Right lobe of liver (tissue), 6 donors: ENCODE results near the gene LASP1. TPM values are rescaled to one million over a fixed set of nuclear protein-coding genes. Genes with fewer than 3 reads are reported as not detected.
A peak's percentile ranks its signal among the peaks of the same experiment; 100 is the strongest.

Experiments
- ATAC-seq, 4 donors: fragments of 200-7000 bp; cut with Tn5 transposase; one replicate each; pipeline ENCODE4 v1.9.1; 2020; ENCODE audit warnings: mild to moderate bottlenecking in 4 of 4, moderate library complexity in 4 of 4
- DNase-seq, 3 donors: peaks; one replicate each; pipeline ENCODE4 v3.0.0-alpha.2; 2020
- H3K27ac ChIP-seq, 3 donors: fragments of 200-600 bp; one replicate each; pipeline ENCODE4 v1.8.0; 2022
- H3K27me3 ChIP-seq, 2 donors: fragments of 200-600 bp; one replicate each; pipeline ENCODE4 v1.8.0; 2022
- H3K36me3 ChIP-seq, 4 donors: fragments of 200-600 bp; sonication (generic) in 1 of 4; one replicate each; pipeline versions ENCODE4 v1.5.1 to v1.8.0; 2017 to 2022; ENCODE audit warnings: control low read depth in 1 of 4
- H3K4me1 ChIP-seq, 4 donors: fragments of 200-600 bp; sonication (generic) in 1 of 4; one replicate each; pipeline versions ENCODE4 v1.5.1 to v1.8.0; 2017 to 2022; ENCODE audit warnings: control low read depth in 1 of 4
- H3K4me3 ChIP-seq, 3 donors: fragments of 200-600 bp; one replicate each; pipeline ENCODE4 v1.8.0; 2022
- H3K9me3 ChIP-seq, 4 donors: fragments of 200-600 bp; sonication (generic) in 1 of 4; one replicate each; pipeline versions ENCODE4 v1.5.1 to v1.8.0; 2017 to 2022; ENCODE audit warnings: control low read depth in 1 of 4
- CTCF ChIP-seq, 4 donors: fragments of 200-600 bp in 3 of 4; fragments of 450-650 bp in 1 of 4; IDR thresholded peaks; one replicate each; pipeline versions ENCODE4 v1.5.1 to v1.8.0; 2016 to 2022; ENCODE audit warnings: antibody characterized with exemption in 4 of 4, mild to moderate bottlenecking in 2 of 4
- POLR2A ChIP-seq: fragments of 450-650 bp; IDR thresholded peaks from one replicate; pipeline ENCODE4 v1.6.1; 2017; ENCODE audit warnings: antibody characterized with exemption, mild to moderate bottlenecking
- WGBS: methylation state at CpG from one replicate; pipeline ENCODE4 v1.1.6; 2018; ENCODE audit warnings: low coverage, low lambda C conversion rate; ENCODE audit not compliant: insufficient coverage; ENCODE audit errors: missing lambda C conversion rate; 5-methylcytosine and 5-hydroxymethylcytosine counted together
- intact Hi-C, 2 donors: fragments of 100-400 bp; cut with DNase I; formaldehyde crosslinking; loops; one replicate each; pipeline versions ENCODE4 v1.11.2 to v1.14.1; 2022
- long read RNA-seq: library from polyadenylated mRNA; unstranded; transcript quantifications from one replicate; pipeline ENCODE4 v2.0.0, GENCODE V29; 2019
- total RNA-seq, 6 experiments: library from RNA; depleted of rRNA in 2 of 6; stranded (reverse); fragments of >200 nt in 2 of 6; fragmentation: NEBNext Ultra II Directional in 3 of 6; extraction: Animal tissue kit (Norgen Biotek cat#: 25700) in 3 of 6; gene quantifications; one replicate each; pipeline versions ENCODE4 v1.1.0 to v1.2.4, GENCODE V29; 2016 to 2023
- donor health status: DM: no; HTN: yes; CAD: no.
- donor health status: DM: no; HTN: no; CAD: no.
- donor health status: DM: no; HTN: no; CAD: no.
- donor health status: DM: no; HTN: yes; CAD: no.
- donor health status: DM: no; HTN: yes; CAD: no.

LASP1 gene
- 100 to 1,000 TPM in 2 of 6 experiments, 10 to 100 TPM in 4; 52.2 to 124 (median 84.8) TPM for total RNA-seq
- long read RNA-seq, full-length matches to known transcripts: 3 of 8 reads
- long read RNA-seq, partial matches to known transcripts: 0 of 8 reads
- long read RNA-seq, other reads (novel, unspliced or antisense): 5 of 8 reads

- TF ChIP-seq POLR2A (peak; percentile 98), CTCF (IDR thresholded peaks at IDR 0.05) (no peak)
- peak; percentile 59 to 83 (median 78) for ATAC-seq
- 0% methylated on average over 10 of the region's 73 CpGs for WGBS
- H3K4me3 ChIP-seq: peak within 1 kb of the TSS; percentile 79 to 99 (median 94)
- no peaks in the 10 kb centered on the region for H3K27me3 ChIP-seq
- H3K9me3 ChIP-seq: no peaks in the 10 kb centered on the region
- peaks cover 0 to 41% (median 18%) of the 10 kb centered on the region in 4 donors for H3K4me1 ChIP-seq
- intact Hi-C loops: loop anchor here in 1 of 2 donors (10.0 kb wide), 1 partner anchor 285 kb away; the partner anchor contains the start of gene PLXDC1
- DNase-seq: peak; percentile 92 to 94 (median 93)
- H3K36me3 ChIP-seq: no peaks in the 10 kb centered on the region
- H3K27ac ChIP-seq: peak within 1 kb of the TSS; percentile 82 to 96 (median 93)
Measured at GRCh38 chr17:38869526-38870258, at the start of gene LASP1. TSS of gene LASP1 (plus strand) at chr17:38870058. CDS start at chr17:38870190, 132 bp downstream.

- H3K27ac ChIP-seq: peak within 1 kb of the TSS; percentile 91 to 99 (median 95)
- DNase-seq: peak; percentile 87 to 93 (median 93)
- 2% methylated on average over 48 of the region's 55 CpGs for WGBS
- intact Hi-C loops: no loop called here
- H3K4me3 ChIP-seq: peak within 1 kb of the TSS; percentile 63 to 86 (median 68)
- TF ChIP-seq POLR2A: peak; percentile 81
- no peak for TF ChIP-seq CTCF (IDR thresholded peaks at IDR 0.05)
- no peaks in the 10 kb centered on the region for H3K9me3 ChIP-seq
- H3K4me1 ChIP-seq: peaks cover 0 to 15% (median 7%) of the 10 kb centered on the region in 4 donors
- peaks cover 0 to 10% (median 4%) of the 10 kb centered on the region in 4 donors for H3K36me3 ChIP-seq
- ATAC-seq: peak; percentile 87 to 93 (median 92)
- no peaks in the 10 kb centered on the region for H3K27me3 ChIP-seq
Measured at GRCh38 chr17:38824899-38825761, 44.7 kb upstream of the LASP1 start, which contains the start of gene CWC25. TSS of gene CWC25 (minus strand) at chr17:38825321. CDS start at chr17:38825183, 138 bp downstream.

- H3K36me3 ChIP-seq: peaks cover 0 to 3% (median 1%) of the 10 kb centered on the region in 4 donors
- no peaks in the 10 kb centered on the region for H3K9me3 ChIP-seq
- no peaks in the 10 kb centered on the region for H3K27me3 ChIP-seq
- DNase-seq (no peak), ATAC-seq (no peak)
- H3K4me3 ChIP-seq: peak overlapping the region; percentile 63 to 86 (median 68)
- no peak for TF ChIP-seq POLR2A
- no peak for TF ChIP-seq CTCF (IDR thresholded peaks at IDR 0.05)
- 92% methylated on average over 16 of the region's 17 CpGs for WGBS
- intact Hi-C loops: no loop called here
- peaks cover 0 to 15% (median 7%) of the 10 kb centered on the region in 4 donors for H3K4me1 ChIP-seq
- H3K27ac ChIP-seq: peak overlapping the region; percentile 91 to 99 (median 95)
Measured at GRCh38 chr17:38825762-38826247, 44.1 kb upstream of the LASP1 start.

GRCh38 chr17:38844261-38844757 lies 25.5 kb upstream of the LASP1 start:
- WGBS: 40% methylated on average over 5 of the region's 13 CpGs
- TF ChIP-seq CTCF (IDR thresholded peaks at IDR 0.05) (no peak), POLR2A (no peak)

More at GRCh38 chr17:38844261-38844757, 25.5 kb upstream of the LASP1 start:
- no peak overlapping the region for H3K27ac ChIP-seq
- no peaks in the 10 kb centered on the region for H3K4me1 ChIP-seq
- no peaks in the 10 kb centered on the region for H3K27me3 ChIP-seq
- ATAC-seq: peak in 3 of 4 donors; percentile 47 to 50 (median 50)
- peaks cover 0 to 20% (median 13%) of the 10 kb centered on the region in 4 donors for H3K36me3 ChIP-seq
- DNase-seq: peak in 2 of 3 donors; percentile 47 to 67
- intact Hi-C loops: no loop called here
- no peaks in the 10 kb centered on the region for H3K9me3 ChIP-seq
- no peak overlapping the region for H3K4me3 ChIP-seq
